Retinal pigment epithelial cell (primary cell): ENCODE data around the gene GAS7.

ENCODE experiments used
- DNase-seq: peaks from one replicate; pipeline ENCODE4 v3.0.0-alpha.2; 2010; ENCODE audit warnings: low read depth
- H3K4me3 ChIP-seq: 2 replicates; pipeline ENCODE4 v1.5.1; 2011; ENCODE audit warnings: mild to moderate bottlenecking, low read length, control low read depth, moderate library complexity
- CTCF ChIP-seq: conservative IDR thresholded peaks from 2 replicates; pipeline ENCODE4 v1.5.1; 2011; ENCODE audit warnings: low read depth, low read length, control low read depth, inconsistent platforms

The GAS7 gene

GRCh38 chr17:10091046-10091445 lies 107.4 kb downstream of the GAS7 start:
- no peak overlapping the region for H3K4me3 ChIP-seq
- no peak for TF ChIP-seq CTCF
- no peak for DNase-seq

GRCh38 chr17:10089196-10089804 lies 109.1 kb downstream of the GAS7 start:
- no peak overlapping the region for H3K4me3 ChIP-seq
- no peak for TF ChIP-seq CTCF
- DNase-seq = no peak

- no peak for TF ChIP-seq CTCF
- H3K4me3 ChIP-seq = no peak overlapping the region
- no peak for DNase-seq
These were observed 110.0 kb downstream of the GAS7 start for GRCh38 chr17:10088444-10088843.

GRCh38 chr17:10087355-10087754 lies 111.1 kb downstream of the GAS7 start:
- no peak for TF ChIP-seq CTCF
- no peak for DNase-seq
- H3K4me3 ChIP-seq = no peak overlapping the region

- no peak for DNase-seq
- TF ChIP-seq CTCF = no peak
- no peak overlapping the region for H3K4me3 ChIP-seq
These were observed 114.5 kb downstream of the GAS7 start for GRCh38 chr17:10083864-10084263.

GRCh38 chr17:10082795-10083194 lies 115.6 kb downstream of the GAS7 start:
- no peak for DNase-seq
- H3K4me3 ChIP-seq = no peak overlapping the region
- TF ChIP-seq CTCF = no peak

GRCh38 chr17:10081571-10082169 lies 116.7 kb downstream of the GAS7 start:
- TF ChIP-seq CTCF = no peak
- no peak overlapping the region for H3K4me3 ChIP-seq
- DNase-seq = no peak
